Measurements from ENCODE around the gene DYNC1H1. TPM values are rescaled to one million over a fixed set of nuclear protein-coding genes. Genes with fewer than 3 reads are reported as not detected.
"Not testable (repeated sequence)": the region's sequence is repeated elsewhere in the genome, so short reads cannot be mapped to it uniquely, and the experiment has no call there.

Gene DYNC1H1
- total RNA-seq, 1 experiment from 2014 or later = 833 TPM

DNA sequence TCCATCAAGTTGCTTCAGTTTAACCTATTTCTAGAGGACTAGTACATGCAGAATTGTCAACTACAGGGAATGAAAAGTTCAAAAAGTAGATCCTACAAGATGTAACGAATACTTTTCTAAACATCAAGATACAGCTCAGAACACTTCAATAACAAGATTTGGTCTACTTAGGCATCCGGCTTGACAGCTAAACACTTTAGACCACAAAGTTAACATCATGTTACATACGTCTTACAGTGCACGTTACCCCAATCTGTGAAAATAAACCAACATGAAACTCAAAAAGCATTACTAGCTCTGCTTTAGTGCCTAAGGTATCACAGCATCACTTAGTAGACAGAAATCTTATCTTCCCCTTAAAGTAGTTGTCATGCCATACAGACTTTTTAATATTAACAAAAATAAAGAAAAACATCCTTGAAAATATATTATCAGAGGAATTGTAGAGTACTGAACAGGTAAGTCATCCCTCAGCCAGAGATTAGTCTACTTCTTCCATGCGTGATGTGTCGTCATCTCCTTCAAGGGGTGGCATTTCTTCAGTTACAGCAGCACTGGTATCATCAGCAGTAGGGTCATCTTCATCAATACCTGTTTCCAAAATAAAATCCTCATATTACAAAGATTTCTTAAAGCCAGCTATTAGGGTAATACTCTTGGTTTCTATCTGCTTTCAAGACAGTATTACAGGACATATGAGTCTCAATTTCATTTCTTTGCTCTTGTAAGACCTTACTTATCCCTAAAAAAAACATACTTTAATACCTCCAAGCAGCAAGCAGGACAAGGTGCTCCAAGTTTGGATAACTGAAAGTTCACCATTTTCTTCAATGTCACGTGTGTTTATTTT is 117.1 kb downstream of the DYNC1H1 start:
- H3K27me3 ChIP-seq (replicated peaks; ENCODE audit: insufficient read depth, low read depth, low read length, poor library complexity) = no peaks in the 10 kb centered on the region
- no peak overlapping the region for H3K4me3 ChIP-seq (ENCODE audit: low read depth, low read length, poor library complexity, severe bottlenecking)
- H3K36me3 ChIP-seq (ENCODE audit: insufficient read depth, low read length, poor library complexity, severe bottlenecking) = peaks cover 82% of the 10 kb centered on the region
- BruUV-seq (replicated peaks) = no TSS peak
- H3K4me1 ChIP-seq (ENCODE audit: insufficient read depth, low read length, poor library complexity, severe bottlenecking) = peaks cover 28% of the 10 kb centered on the region
- ChIA-PET CTCF (no interaction called here), POLR2A (ENCODE audit: low non-redundant PET) (no interaction called here)
- no peak for TF ChIP-seq EZH2 (IDR thresholded peaks at IDR 0.05; ENCODE audit: borderline replicate concordance, low read depth, low read length, poor library complexity, severe bottlenecking)
- TF ChIP-seq, protein P1, sequence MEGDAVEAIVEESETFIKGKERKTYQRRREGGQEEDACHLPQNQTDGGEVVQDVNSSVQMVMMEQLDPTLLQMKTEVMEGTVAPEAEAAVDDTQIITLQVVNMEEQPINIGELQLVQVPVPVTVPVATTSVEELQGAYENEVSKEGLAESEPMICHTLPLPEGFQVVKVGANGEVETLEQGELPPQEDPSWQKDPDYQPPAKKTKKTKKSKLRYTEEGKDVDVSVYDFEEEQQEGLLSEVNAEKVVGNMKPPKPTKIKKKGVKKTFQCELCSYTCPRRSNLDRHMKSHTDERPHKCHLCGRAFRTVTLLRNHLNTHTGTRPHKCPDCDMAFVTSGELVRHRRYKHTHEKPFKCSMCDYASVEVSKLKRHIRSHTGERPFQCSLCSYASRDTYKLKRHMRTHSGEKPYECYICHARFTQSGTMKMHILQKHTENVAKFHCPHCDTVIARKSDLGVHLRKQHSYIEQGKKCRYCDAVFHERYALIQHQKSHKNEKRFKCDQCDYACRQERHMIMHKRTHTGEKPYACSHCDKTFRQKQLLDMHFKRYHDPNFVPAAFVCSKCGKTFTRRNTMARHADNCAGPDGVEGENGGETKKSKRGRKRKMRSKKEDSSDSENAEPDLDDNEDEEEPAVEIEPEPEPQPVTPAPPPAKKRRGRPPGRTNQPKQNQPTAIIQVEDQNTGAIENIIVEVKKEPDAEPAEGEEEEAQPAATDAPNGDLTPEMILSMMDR (conservative IDR thresholded peaks at IDR 0.05; ENCODE audit: low read depth, low read length) = no peak
- intact Hi-C loops (cut with micrococcal nuclease; ENCODE audit: unreplicated experiment) = no loop called here
- H3K9me3 ChIP-seq (ENCODE audit: low read depth, low read length, poor library complexity, severe bottlenecking) = no peaks in the 10 kb centered on the region
- H3K27ac ChIP-seq (ENCODE audit: low read depth, low read length, poor library complexity, severe bottlenecking) = no peak overlapping the region
- DNase-seq (ENCODE audit: low spot score) = no peak

- CTCF ChIA-PET; intact Hi-C loops (cut with micrococcal nuclease; ENCODE audit: unreplicated experiment); H3K9me3 ChIP-seq (ENCODE audit: low read depth, low read length, poor library complexity, severe bottlenecking); H3K27me3 ChIP-seq (replicated peaks; ENCODE audit: insufficient read depth, low read depth, low read length, poor library complexity); H3K27ac ChIP-seq (ENCODE audit: low read depth, low read length, poor library complexity, severe bottlenecking); DNase-seq (ENCODE audit: low spot score): not testable (repeated sequence)
- TSS peak; percentile 60 for BruUV-seq (replicated peaks)
- H3K36me3 ChIP-seq (ENCODE audit: insufficient read depth, low read length, poor library complexity, severe bottlenecking) = peaks cover 67% of the 10 kb centered on the region
- peaks cover 36% of the 10 kb centered on the region for H3K4me1 ChIP-seq (ENCODE audit: insufficient read depth, low read length, poor library complexity, severe bottlenecking)
- peak overlapping the region; percentile 77 for H3K4me3 ChIP-seq (ENCODE audit: low read depth, low read length, poor library complexity, severe bottlenecking)
- POLR2A ChIA-PET (ENCODE audit: low non-redundant PET) = interaction anchor here (0.6 kb wide), 1 partner anchor 12 kb away, joined by 7 read pairs; no protein-coding TSS in a partner anchor
Measured at GRCh38 chr14:102084522-102084921, 120.1 kb downstream of the DYNC1H1 start.

GRCh38 chr14:102084931-102085330 is 120.6 kb downstream of the DYNC1H1 start:
- intact Hi-C loops (cut with micrococcal nuclease; ENCODE audit: unreplicated experiment) = loop anchor here (5.0 kb wide), 1 partner anchor 323 kb away; the partner anchor contains the start of gene PPP2R5C
- DNase-seq (ENCODE audit: low spot score) = no peak
- peaks cover 36% of the 10 kb centered on the region for H3K4me1 ChIP-seq (ENCODE audit: insufficient read depth, low read length, poor library complexity, severe bottlenecking)
- peaks cover 63% of the 10 kb centered on the region for H3K36me3 ChIP-seq (ENCODE audit: insufficient read depth, low read length, poor library complexity, severe bottlenecking)
- POLR2A ChIA-PET (ENCODE audit: low non-redundant PET) = interaction anchor here (0.6 kb wide), 1 partner anchor 12 kb away, joined by 7 read pairs; no protein-coding TSS in a partner anchor
- no peaks in the 10 kb centered on the region for H3K27me3 ChIP-seq (replicated peaks; ENCODE audit: insufficient read depth, low read depth, low read length, poor library complexity)
- H3K4me3 ChIP-seq (ENCODE audit: low read depth, low read length, poor library complexity, severe bottlenecking) = peak overlapping the region; percentile 77
- no peak for TF ChIP-seq EZH2 (IDR thresholded peaks at IDR 0.05; ENCODE audit: borderline replicate concordance, low read depth, low read length, poor library complexity, severe bottlenecking)
- TF ChIP-seq, protein P1 (conservative IDR thresholded peaks at IDR 0.05; ENCODE audit: low read depth, low read length) = no peak
- no peak overlapping the region for H3K27ac ChIP-seq (ENCODE audit: low read depth, low read length, poor library complexity, severe bottlenecking)
- BruUV-seq (replicated peaks) = no TSS peak
- CTCF ChIA-PET = no interaction called here
- no peaks in the 10 kb centered on the region for H3K9me3 ChIP-seq (ENCODE audit: low read depth, low read length, poor library complexity, severe bottlenecking)
